GM12878 (cell line): ENCODE data around the gene LGMN. TPM values are rescaled to one million over a fixed set of nuclear protein-coding genes. Genes with fewer than 3 reads are reported as not detected.

Source experiments
- CBFB ChIP-seq: IDR thresholded peaks from 2 replicates; pipeline ENCODE4 v1.6.1; 2016; ENCODE audit warnings: antibody characterized with exemption, low read depth
- CHD1 ChIP-seq: IDR thresholded peaks from 2 replicates; pipeline ENCODE4 v1.6.1; 2012; ENCODE audit warnings: low read depth, low read length, improper control_type of control experiment
- ETV6 ChIP-seq, 2 experiments: fragments of 450-650 bp in 1 of 2; IDR thresholded peaks in 1 of 2; conservative IDR thresholded peaks in 1 of 2; 2 replicates each; pipeline ENCODE4 v1.6.1; 2014; ENCODE audit warnings: antibody characterized with exemption in 1 of 2, borderline replicate concordance in 1 of 2, low read depth in 1 of 2, mild to moderate bottlenecking in 1 of 2, moderate library complexity in 1 of 2
- GATAD2B ChIP-seq: fragments of 450-650 bp; conservative IDR thresholded peaks from 2 replicates; pipeline ENCODE4 v1.6.1; 2017; ENCODE audit warnings: low read depth, mild to moderate bottlenecking, moderate library complexity
- HDAC2 ChIP-seq: fragments of 200-600 bp; sonication (generic); IDR thresholded peaks from 2 replicates; pipeline ENCODE4 v1.6.1; 2017
- KAT2A ChIP-seq: conservative IDR thresholded peaks from 2 replicates; pipeline ENCODE4 v1.6.1; 2011; ENCODE audit warnings: low read depth, low read length; ENCODE audit not compliant: control insufficient read depth
- MEF2B ChIP-seq: fragments of 450-650 bp; IDR thresholded peaks from 2 replicates; pipeline ENCODE4 v1.6.1; 2018; ENCODE audit warnings: mild to moderate bottlenecking, moderate library complexity; ENCODE audit not compliant: partially characterized antibody, poor library complexity, severe bottlenecking
- POLR2A ChIP-seq: IDR thresholded peaks from 2 replicates; pipeline ENCODE4 v1.6.1; 2011; ENCODE audit warnings: low read depth, mild to moderate bottlenecking, low read length
- POLR2AphosphoS2 ChIP-seq: IDR thresholded peaks from 2 replicates; pipeline ENCODE4 v1.6.1; 2011; ENCODE audit warnings: low read depth, mild to moderate bottlenecking, low read length, improper control_type of control experiment, moderate library complexity
- SMAD1 ChIP-seq: fragments of 450-650 bp; IDR thresholded peaks from 2 replicates; pipeline ENCODE4 v1.6.1; 2018; ENCODE audit warnings: mild to moderate bottlenecking, low read depth; ENCODE audit not compliant: partially characterized antibody
- SMC3 ChIP-seq: IDR thresholded peaks from 2 replicates; pipeline ENCODE4 v1.6.1; 2011; ENCODE audit warnings: low read length, improper control_type of control experiment, borderline replicate concordance
- ZBTB40 ChIP-seq: fragments of 450-650 bp; IDR thresholded peaks from 2 replicates; pipeline ENCODE4 v1.6.1; 2016; ENCODE audit warnings: mild to moderate bottlenecking, moderate library complexity, borderline replicate concordance
- ZNF687 ChIP-seq: fragments of 450-650 bp; IDR thresholded peaks from 2 replicates; pipeline ENCODE4 v1.6.1; 2017; ENCODE audit warnings: mild to moderate bottlenecking, moderate library complexity
- polyA plus RNA-seq, 11 experiments: library from polyadenylated mRNA; depleted of rRNA in 4 of 11; unstranded in 6 of 11; stranded (reverse) in 5 of 11; fragments of >200 nt; fragmentation: Nextera tagmentation in 4 of 11; fragmentation: Illumina TruSeq in 1 of 11; extraction: Ambion mirVana in 4 of 11; extraction: Trizol in 1 of 11; gene quantifications; 1 replicate in 1 of 11; 2 replicates in 10 of 11; pipeline versions ENCODE4 v1.2.1 to v1.2.3, GENCODE V29; 2011 to 2016; ENCODE audit warnings: inconsistent platforms in 2 of 11, missing spikeins in 2 of 11, low read depth in 1 of 11
- total RNA-seq, 4 experiments: library from RNA; depleted of rRNA in 3 of 4; stranded (reverse); fragments of >200 nt in 3 of 4; fragmentation: Illumina TruSeq in 1 of 4; extraction: Trizol in 1 of 4; gene quantifications; 2 replicates each; pipeline versions ENCODE4 v1.2.1 to v1.2.3, GENCODE V29; 2013 to 2021
- TF ChIP-seq, protein P1 (sequence below): fragments of 450-650 bp; IDR thresholded peaks from 2 replicates; pipeline ENCODE4 v1.6.1; 2017; ENCODE audit warnings: low read depth, mild to moderate bottlenecking, moderate library complexity

LGMN gene
- total and polyA plus RNA-seq, 10 of the 15 experiments (the other 5 are each of a cell fraction or from before 2014, with no cell fraction given) = 0.71 to 192 (median 3.9) TPM

DNA sequence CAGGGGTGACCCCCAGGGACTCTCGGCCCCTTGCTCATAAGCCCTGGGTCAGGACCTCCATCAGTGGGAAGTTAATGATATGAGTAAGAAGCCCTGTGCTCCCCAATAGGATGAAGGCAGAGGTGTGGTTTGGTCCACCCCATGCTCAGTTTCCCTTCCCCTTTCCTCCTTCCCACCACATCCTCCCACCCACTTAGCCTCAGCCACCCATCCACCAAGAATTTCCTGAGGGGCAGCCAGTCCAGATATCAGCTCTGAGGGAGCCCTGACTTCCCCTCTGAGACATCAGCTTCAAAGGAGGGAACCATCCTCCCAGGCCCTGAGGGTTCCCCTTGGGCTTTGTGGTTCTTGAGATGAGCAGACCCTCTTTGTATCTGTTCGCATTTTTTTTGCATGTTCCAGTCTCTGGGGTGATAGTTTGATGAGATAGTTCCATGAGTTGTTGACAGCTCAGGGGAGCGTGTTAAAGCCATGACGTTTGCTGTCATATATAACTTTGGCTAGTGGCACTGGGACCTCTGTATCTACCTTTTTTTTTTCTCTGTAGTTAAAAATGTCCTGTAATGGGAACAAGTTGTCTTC lies 71.2 kb downstream of the LGMN start (continued):
- TF ChIP-seq KAT2A = no peak
- no peak for TF ChIP-seq POLR2A
- TF ChIP-seq GATAD2B = peak; percentile 100
- TF ChIP-seq CBFB = peak; percentile 99
- TF ChIP-seq MEF2B = peak; percentile 100
- peak in 1 of 2 experiments; percentile 96; a peak in 2 of 4 replicates for TF ChIP-seq ETV6 (conservative IDR thresholded peaks at IDR 0.05 in 1 of 2, IDR thresholded peaks at IDR 0.05 in 1 of 2; ENCODE audit: borderline replicate concordance in 1 of 2, low read depth in 1 of 2)
- no peak for TF ChIP-seq ZBTB40
- TF ChIP-seq, protein P1, sequence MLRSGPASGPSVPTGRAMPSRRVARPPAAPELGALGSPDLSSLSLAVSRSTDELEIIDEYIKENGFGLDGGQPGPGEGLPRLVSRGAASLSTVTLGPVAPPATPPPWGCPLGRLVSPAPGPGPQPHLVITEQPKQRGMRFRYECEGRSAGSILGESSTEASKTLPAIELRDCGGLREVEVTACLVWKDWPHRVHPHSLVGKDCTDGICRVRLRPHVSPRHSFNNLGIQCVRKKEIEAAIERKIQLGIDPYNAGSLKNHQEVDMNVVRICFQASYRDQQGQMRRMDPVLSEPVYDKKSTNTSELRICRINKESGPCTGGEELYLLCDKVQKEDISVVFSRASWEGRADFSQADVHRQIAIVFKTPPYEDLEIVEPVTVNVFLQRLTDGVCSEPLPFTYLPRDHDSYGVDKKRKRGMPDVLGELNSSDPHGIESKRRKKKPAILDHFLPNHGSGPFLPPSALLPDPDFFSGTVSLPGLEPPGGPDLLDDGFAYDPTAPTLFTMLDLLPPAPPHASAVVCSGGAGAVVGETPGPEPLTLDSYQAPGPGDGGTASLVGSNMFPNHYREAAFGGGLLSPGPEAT = peak; percentile 99
- TF ChIP-seq HDAC2 = no peak
- peak; percentile 14; the same call in 1 of the 2 replicates for TF ChIP-seq SMC3
- no peak for TF ChIP-seq POLR2AphosphoS2
- TF ChIP-seq ZNF687 = no peak; the same call in 1 of the 2 replicates
- no peak for TF ChIP-seq CHD1
- peak; percentile 93 for TF ChIP-seq SMAD1
